NCI-H1417 treated with DMSO at 0.1 percent for 48 hours (cell line): Measurements from ENCODE around the gene HK1.
"Not testable (repeated sequence)": the region's sequence is repeated elsewhere in the genome, so short reads cannot be mapped to it uniquely, and the experiment has no call there.

Experiments
- DNase-seq: peaks from one replicate; lab custom pipeline; 2025; lab: John Stamatoyannopoulos, UW

Gene HK1

GRCh38 chr10:69278446-69278963, at the start of gene HK1:
Gene HK1, plus strand, starts transcription at chr10:69278496.
- DNase-seq, result no peak

DNA sequence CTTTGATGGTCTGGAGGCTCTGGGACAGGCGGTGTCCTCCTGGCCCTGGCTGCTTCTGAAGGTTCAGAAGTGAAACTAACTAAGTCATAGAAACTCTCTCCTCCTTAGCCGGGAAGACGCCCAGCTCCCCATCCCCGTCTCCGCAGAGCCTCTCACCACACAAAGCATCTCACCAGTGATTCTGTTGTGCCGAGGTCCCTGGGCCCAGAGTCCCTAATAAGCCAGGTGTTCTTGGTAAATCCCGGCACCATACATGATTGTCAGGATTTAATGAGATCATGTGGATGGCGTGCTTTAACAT, 48.7 kb upstream of the HK1 start:
- no peak for DNase-seq

GRCh38 chr10:69230128-69230527, 48.2 kb upstream of the HK1 start:
- DNase-seq, result no peak

GRCh38 chr10:69232252-69232651, 46.0 kb upstream of the HK1 start:
- no peak for DNase-seq

GRCh38 chr10:69232736-69233480, 45.4 kb upstream of the HK1 start:
- no peak for DNase-seq

DNA sequence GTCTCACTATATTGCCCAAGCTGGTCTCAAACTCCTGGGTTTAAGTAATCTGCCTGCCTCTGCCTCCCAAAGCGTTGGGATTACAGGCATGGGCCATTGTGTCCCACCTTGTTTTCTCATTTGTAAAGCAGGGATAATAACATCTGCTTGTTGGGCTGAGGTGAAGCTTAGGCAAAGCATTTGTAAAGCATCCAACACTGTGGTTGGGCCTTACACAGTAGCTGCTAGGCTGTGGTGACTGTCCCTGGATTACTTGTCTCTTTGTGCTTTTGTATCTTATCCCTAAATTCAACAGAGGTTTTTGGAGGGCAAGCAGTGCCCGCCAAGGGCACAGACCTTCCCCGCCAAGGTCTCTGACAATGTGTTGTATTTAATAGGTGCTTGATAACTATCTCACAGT, 43.8 kb upstream of the HK1 start:
- DNase-seq, result no peak

DNA sequence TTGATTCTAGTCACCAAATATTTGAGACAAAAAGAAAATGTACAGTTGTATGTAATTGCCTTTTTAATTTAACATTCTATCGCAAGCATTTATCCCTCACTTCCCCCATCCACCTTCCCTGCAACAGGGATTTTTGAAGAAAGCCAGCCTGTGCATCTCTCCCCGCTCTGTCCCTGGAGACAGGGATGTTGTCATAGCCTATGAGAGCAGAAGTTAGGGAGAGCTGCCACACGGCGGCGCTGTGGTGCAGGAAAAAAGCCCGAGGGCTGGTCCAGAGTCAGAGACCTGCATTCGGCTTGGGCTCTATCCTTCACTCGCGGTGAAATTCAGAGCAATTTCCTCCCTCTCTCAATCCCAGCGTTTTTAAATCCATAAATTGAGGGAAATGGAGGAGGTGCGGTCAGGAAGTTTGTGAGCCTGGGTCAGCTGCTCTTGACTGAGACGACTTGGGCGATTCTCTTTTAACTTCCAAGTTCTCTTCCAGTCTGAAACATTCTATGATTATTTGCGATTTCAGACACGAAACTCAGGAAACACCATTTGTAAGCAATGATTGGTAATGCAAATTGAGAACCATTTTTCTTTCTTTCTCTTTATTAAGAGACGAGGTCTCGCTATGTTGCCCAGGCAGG, 40.7 kb upstream of the HK1 start:
- peak; percentile 31 for DNase-seq

DNA sequence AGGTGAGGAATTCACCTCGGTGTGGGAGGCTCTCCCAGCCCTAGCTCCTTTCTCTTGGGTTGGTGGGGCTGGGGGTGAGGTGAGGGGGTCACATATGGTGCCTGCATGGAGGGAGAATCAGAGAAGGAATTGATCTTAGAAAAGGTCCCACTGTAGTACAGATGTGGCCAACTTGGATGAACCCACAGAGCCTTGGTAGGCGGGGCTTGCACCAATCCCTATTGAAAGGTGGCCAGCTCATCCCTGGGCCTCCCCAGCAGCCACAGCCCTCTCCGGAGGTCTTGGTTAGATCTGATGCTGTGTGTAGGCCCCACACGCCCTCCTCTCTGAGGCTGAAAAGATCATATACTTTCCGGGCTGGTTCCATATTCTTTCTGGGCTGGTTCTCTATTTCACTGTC, 39.2 kb upstream of the HK1 start:
- DNase-seq, result no peak

DNA sequence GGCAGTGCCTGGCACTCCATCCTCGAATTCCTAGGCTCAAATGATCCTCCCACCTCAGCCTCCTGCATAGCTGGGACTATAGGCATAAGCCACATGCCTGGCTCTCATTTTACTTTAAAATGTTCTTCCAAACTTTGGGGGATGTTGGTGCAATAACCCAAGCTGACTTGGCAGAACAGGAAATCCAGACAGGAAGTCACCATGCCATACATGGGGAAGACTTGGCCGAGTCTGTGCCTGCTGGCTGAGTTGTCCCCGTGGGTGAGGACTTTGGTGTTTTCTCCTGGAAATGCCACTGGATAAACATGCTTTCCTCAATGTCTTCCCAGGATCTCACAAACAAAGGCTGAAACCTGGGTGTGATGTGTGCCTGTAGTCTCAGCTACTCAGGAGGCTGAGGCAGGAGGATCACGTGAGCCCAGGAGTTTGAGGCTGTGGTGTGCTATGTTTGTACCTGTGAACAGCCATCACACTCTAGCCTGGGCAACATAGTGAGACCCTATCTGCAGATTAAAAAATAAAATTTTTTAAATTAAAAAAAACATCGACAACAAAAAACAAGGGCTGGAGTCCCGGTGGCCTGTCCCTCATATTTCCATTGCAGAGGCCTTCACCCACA, 38.4 kb upstream of the HK1 start:
- DNase-seq, result no peak

DNA sequence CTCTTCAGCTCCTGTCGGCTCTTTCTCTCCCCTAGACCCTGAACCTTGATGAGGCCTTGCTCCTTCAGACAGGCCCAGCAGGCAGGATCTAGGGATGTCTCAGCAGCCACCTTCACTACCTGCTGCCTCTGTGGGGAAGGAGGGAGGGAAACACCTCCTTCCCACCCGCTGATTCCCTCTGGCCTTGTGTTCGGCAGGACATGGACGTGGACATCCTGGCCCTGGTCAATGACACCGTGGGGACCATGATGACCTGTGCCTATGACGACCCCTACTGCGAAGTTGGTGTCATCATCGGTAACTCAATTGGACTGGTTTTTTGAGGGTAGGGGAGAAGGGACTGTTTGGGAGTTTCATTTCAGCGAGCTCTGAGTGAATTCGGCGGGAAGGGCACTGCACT, 37.8 kb upstream of the HK1 start:
- no peak for DNase-seq

DNA sequence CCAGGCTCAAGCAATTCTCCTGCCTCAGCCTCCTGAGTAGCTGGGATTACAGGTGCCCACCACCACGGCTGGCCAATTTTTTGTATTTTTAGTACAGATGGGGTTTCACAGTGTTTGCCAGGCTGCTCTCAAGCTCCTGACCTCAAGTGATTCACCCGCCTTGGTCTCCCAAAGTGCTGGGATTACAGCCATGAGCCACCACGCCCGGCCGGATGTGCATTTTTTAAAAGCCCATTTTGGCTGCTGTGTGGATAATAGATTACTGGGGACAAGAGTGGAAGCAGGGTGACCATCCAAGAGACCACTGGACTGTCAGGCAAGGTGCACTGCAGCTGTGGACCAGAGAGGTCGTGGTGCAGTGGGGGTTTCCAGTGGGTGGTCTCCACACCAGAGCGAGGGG, 36.7 kb upstream of the HK1 start:
- DNase-seq, result no peak

- no peak for DNase-seq
Measured at GRCh38 chr10:69242040-69242851, 36.0 kb upstream of the HK1 start.

- DNase-seq, result no peak
Measured at GRCh38 chr10:69242852-69243212, 35.5 kb upstream of the HK1 start.

DNA sequence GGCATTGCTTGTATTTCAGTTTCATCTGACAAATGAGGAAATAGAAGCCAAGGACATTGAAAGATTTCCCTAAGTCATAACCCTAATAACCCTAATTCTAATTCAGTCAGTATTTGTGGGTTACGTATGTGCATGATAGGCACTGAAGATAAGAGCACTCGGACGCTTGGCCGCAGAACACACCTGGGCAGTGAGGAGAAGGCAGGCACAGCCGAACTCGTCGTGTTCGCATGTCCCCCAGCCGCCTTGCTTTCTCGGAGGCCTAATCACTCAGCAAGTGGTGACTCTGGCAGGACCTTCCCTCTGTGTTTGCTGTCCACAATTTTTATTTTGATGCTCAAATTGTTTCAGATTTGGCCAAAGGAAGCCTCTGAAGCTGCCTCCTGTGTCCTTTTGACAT, 34.5 kb upstream of the HK1 start:
- no peak for DNase-seq

DNA sequence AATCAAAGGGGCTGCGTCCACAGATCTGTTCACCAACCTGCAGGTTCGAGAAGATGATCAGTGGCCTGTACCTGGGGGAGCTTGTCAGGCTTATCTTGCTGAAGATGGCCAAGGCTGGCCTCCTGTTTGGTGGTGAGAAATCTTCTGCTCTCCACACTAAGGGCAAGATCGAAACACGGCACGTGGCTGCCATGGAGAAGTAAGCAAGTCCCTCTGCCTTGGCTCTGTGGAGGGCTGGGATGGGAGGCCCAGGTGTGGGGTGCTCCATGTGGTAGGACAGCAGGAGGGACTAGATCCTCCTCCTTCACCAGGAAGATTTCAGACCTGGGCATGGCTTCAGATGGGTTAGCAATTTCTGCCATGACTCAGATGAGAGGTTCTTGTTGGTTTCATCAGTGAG, 32.3 kb upstream of the HK1 start:
- DNase-seq, result no peak

GRCh38 chr10:69246581-69247312, 31.5 kb upstream of the HK1 start:
- no peak for DNase-seq

DNA sequence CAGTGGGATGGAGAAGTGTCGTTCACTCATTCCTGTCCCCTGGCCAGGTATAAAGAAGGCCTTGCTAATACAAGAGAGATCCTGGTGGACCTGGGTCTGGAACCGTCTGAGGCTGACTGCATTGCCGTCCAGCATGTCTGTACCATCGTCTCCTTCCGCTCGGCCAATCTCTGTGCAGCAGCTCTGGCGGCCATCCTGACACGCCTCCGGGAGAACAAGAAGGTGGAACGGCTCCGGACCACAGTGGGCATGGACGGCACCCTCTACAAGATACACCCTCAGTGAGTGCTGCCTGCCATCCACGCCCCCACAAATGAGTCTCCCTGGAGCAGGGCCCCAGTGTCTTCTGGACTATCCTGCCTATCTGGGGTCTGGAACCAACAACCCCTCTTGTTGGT, 31.0 kb upstream of the HK1 start:
- DNase-seq, result no peak

- no peak for DNase-seq
Measured at GRCh38 chr10:69248117-69248730, 30.1 kb upstream of the HK1 start.

- no peak for DNase-seq
Measured at GRCh38 chr10:69250041-69250440, 28.3 kb upstream of the HK1 start.

DNA sequence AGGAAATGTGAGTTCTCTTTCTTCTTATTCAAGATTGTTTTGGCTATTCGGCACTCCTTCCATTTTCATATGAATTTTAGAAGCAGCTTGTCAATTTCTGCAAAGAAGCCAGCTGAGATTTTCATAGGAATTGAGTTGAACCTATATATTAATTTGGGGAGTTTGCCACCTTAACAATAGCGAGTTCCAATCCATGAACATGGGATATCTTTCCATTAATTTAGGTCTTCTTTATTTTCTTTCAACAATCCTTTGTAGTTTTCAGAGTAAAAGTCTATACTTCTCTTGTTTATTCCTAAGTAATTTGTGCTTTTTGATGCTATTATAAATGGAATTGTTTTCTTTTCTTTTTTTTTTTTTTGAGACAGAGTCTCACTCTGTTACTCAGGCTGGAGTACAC, 26.9 kb upstream of the HK1 start:
- DNase-seq, result not testable (repeated sequence)

- DNase-seq, result no peak
Measured at GRCh38 chr10:69253171-69253570, 25.1 kb upstream of the HK1 start.

GRCh38 chr10:69254877-69255276, 23.4 kb upstream of the HK1 start:
- DNase-seq, result no peak
